ENCODE data around the gene SPTBN4. TPM values are rescaled to one million over a fixed set of nuclear protein-coding genes. Genes with fewer than 3 reads are reported as not detected.
A peak's percentile ranks its signal among the peaks of the same experiment; 100 is the strongest.
"Not testable (repeated sequence)": the region's sequence is repeated elsewhere in the genome, so short reads cannot be mapped to it uniquely, and the experiment has no call there.

The SPTBN4 gene
- total RNA-seq, 4 donors from 2014 or later = 4.7 to 9.4 (median 5.9) TPM

- Histone ChIP-seq H3K4me3 (no peak overlapping the region), H3K9me3 (no peaks in the 10 kb centered on the region), H3K27me3 (no peaks in the 10 kb centered on the region), H3K36me3 (no peaks in the 10 kb centered on the region), H3K27ac (peak overlapping the region in 3 of 4 donors; percentile 88 to 95 (median 88)), H3K4me1 (peaks cover 0 to 40% (median 10%) of the 10 kb centered on the region in 3 donors)
- no peak for TF ChIP-seq EP300 (IDR thresholded peaks at IDR 0.05)
- ATAC-seq = no peak
- WGBS, 2 donors (ENCODE audit: low coverage in 1 of 2) = 71 to 74% methylated on average over 1 to 3 of the region's 3 CpGs
Measured at GRCh38 chr19:40431698-40432097, 35.1 kb upstream of the SPTBN4 start.

- H3K27me3 ChIP-seq, H3K36me3 ChIP-seq, ATAC-seq, H3K9me3 ChIP-seq: not testable (repeated sequence)
- Histone ChIP-seq H3K4me1 (peaks cover 0 to 34% (median 10%) of the 10 kb centered on the region in 3 donors), H3K4me3 (peak overlapping the region; percentile 52 to 56), H3K27ac (peak overlapping the region; percentile 88 to 97 (median 92))
- WGBS, 2 donors (ENCODE audit: low coverage in 1 of 2) = 20 to 28% methylated on average over 1 to 6 of the region's 7 CpGs
Measured at GRCh38 chr19:40432760-40433159, 34.0 kb upstream of the SPTBN4 start.

GRCh38 chr19:40433391-40434216, 33.2 kb upstream of the SPTBN4 start:
- no peaks in the 10 kb centered on the region for H3K9me3 ChIP-seq
- H3K4me3 ChIP-seq = peak overlapping the region; percentile 52 to 56
- TF ChIP-seq CTCF (IDR thresholded peaks at IDR 0.05) (no peak), POLR2A (IDR thresholded peaks at IDR 0.05) (peak; percentile 38 to 49), EP300 (IDR thresholded peaks at IDR 0.05) (no peak), POLR2AphosphoS5 (IDR thresholded peaks at IDR 0.05) (peak; percentile 31)
- H3K27ac ChIP-seq = peak overlapping the region; percentile 88 to 97 (median 92)
- ATAC-seq = peak; percentile 98
- WGBS, 2 donors (ENCODE audit: low coverage in 1 of 2) = 0% methylated on average over 12 to 22 of the region's 50 CpGs
- H3K36me3 ChIP-seq = no peaks in the 10 kb centered on the region
- H3K27me3 ChIP-seq = no peaks in the 10 kb centered on the region
- peaks cover 0 to 34% (median 10%) of the 10 kb centered on the region in 3 donors for H3K4me1 ChIP-seq

GRCh38 chr19:40438284-40438683, 28.5 kb upstream of the SPTBN4 start:
- H3K27ac ChIP-seq = peak overlapping the region in 3 of 4 donors; percentile 19 to 97 (median 25)
- peaks cover 0 to 23% of the 10 kb centered on the region in 2 donors for H3K36me3 ChIP-seq
- no peaks in the 10 kb centered on the region for H3K9me3 ChIP-seq
- no peak for ATAC-seq
- H3K27me3 ChIP-seq = no peaks in the 10 kb centered on the region
- no peak overlapping the region for H3K4me3 ChIP-seq
- 92 to 95% methylated on average over 2 to 3 of the region's 3 CpGs for WGBS, 2 donors (ENCODE audit: low coverage in 1 of 2)
- no peak for TF ChIP-seq POLR2A (IDR thresholded peaks at IDR 0.05)
- no peak for TF ChIP-seq CTCF (IDR thresholded peaks at IDR 0.05)
- no peak for TF ChIP-seq EP300 (IDR thresholded peaks at IDR 0.05)
- no peak for TF ChIP-seq POLR2AphosphoS5 (IDR thresholded peaks at IDR 0.05)
- H3K4me1 ChIP-seq = peaks cover 0 to 53% (median 18%) of the 10 kb centered on the region in 3 donors

GRCh38 chr19:40441719-40442253, 25.0 kb upstream of the SPTBN4 start:
- Histone ChIP-seq H3K4me3 (peak overlapping the region in 1 of 2 donors; percentile 75), H3K27me3 (no peaks in the 10 kb centered on the region), H3K36me3 (peaks cover 0 to 27% of the 10 kb centered on the region in 2 donors), H3K9me3 (no peaks in the 10 kb centered on the region), H3K4me1 (peaks cover 0 to 50% (median 18%) of the 10 kb centered on the region in 3 donors), H3K27ac (peak overlapping the region in 3 of 4 donors; percentile 88 to 98 (median 97))
- 0 to 77% methylated on average over 1 to 5 of the region's 11 CpGs for WGBS, 2 donors (ENCODE audit: low coverage in 1 of 2)
- ATAC-seq = no peak
- TF ChIP-seq POLR2A (IDR thresholded peaks at IDR 0.05) = no peak
- TF ChIP-seq POLR2AphosphoS5 (IDR thresholded peaks at IDR 0.05) = no peak
- no peak for TF ChIP-seq CTCF (IDR thresholded peaks at IDR 0.05)
- no peak for TF ChIP-seq EP300 (IDR thresholded peaks at IDR 0.05)

Data from gastroesophageal sphincter (tissue), 4 donors.